Stomach (tissue), 9 donors: ENCODE measurements around the gene FBXL19. TPM values are rescaled to one million over a fixed set of nuclear protein-coding genes. Genes with fewer than 3 reads are reported as not detected.

ENCODE experiments used
- DNase-seq, 2 donors: peaks; one replicate each; pipeline versions ENCODE4 v3.0.0 to v3.0.0-alpha.2; 2013 to 2019
- H3K27ac ChIP-seq, 5 donors: fragments of 200-600 bp in 4 of 5; sonication (generic) in 4 of 5; one replicate each; pipeline ENCODE4 v1.5.1; 2013 to 2019; ENCODE audit warnings: mild to moderate bottlenecking in 1 of 5, moderate library complexity in 1 of 5
- H3K27me3 ChIP-seq, 3 donors: fragments of 200-600 bp; sonication (generic); one replicate each; pipeline ENCODE4 v1.5.1; 2017 to 2019; ENCODE audit warnings: mixed run types in 1 of 3
- H3K36me3 ChIP-seq, 4 donors: fragments of 200-600 bp; sonication (generic); 1 replicate in 3 of 4; 2 replicates in 1 of 4; pipeline ENCODE4 v1.5.1; 2016 to 2019
- H3K4me1 ChIP-seq, 4 donors: fragments of 200-600 bp; sonication (generic); one replicate each; pipeline ENCODE4 v1.5.1; 2016 to 2019
- H3K4me3 ChIP-seq, 4 donors: fragments of 200-600 bp; sonication (generic) in 3 of 4; one replicate each; pipeline ENCODE4 v1.5.1; 2016 to 2019; ENCODE audit warnings: mild to moderate bottlenecking in 1 of 4
- H3K9me3 ChIP-seq, 4 donors: fragments of 200-600 bp; sonication (generic); one replicate each; pipeline ENCODE4 v1.5.1; 2016 to 2019
- EP300 ChIP-seq: sonication (generic); formaldehyde crosslinking; IDR thresholded peaks from one replicate; pipeline ENCODE4 v1.6.1; 2017; ENCODE audit warnings: antibody characterized with exemption
- POLR2A ChIP-seq, 4 donors: fragments of 450-650 bp; IDR thresholded peaks; one replicate each; pipeline ENCODE4 v1.6.1; 2016; ENCODE audit warnings: antibody characterized with exemption in 4 of 4, control low read depth in 2 of 4, mild to moderate bottlenecking in 1 of 4, moderate library complexity in 1 of 4
- POLR2AphosphoS5 ChIP-seq, 3 donors: sonication (generic); formaldehyde crosslinking; IDR thresholded peaks; one replicate each; pipeline ENCODE4 v1.6.1; 2016; ENCODE audit warnings: antibody characterized with exemption in 3 of 3
- WGBS, 5 donors: extraction: QIAGEN DNeasy Blood & Tissue Kit in 3 of 5; methylation state at CpG; one replicate each; pipeline versions ENCODE4 v1.1.5 to v1.1.7; 2013 to 2018; 5-methylcytosine and 5-hydroxymethylcytosine counted together
- intact Hi-C: fragments of 100-400 bp; cut with DNase I; formaldehyde crosslinking; loops from one replicate; pipeline ENCODE4 v1.15.1; 2023; ENCODE audit warnings: low total_unique reads
- polyA plus RNA-seq, 3 donors: library from polyadenylated mRNA; stranded (reverse); fragments of 200-250 nt; gene quantifications; one replicate each; pipeline ENCODE4 v1.2.3, GENCODE V29; 2013
- total RNA-seq, 5 donors: library from RNA; depleted of rRNA; stranded (reverse); fragments of >200 nt; gene quantifications; one replicate each; pipeline versions ENCODE4 v1.1.0 to v1.2.3, GENCODE V29; 2014 to 2016
- TF ChIP-seq, protein P1 (sequence below), 7 experiments: fragments of 450-650 bp in 4 of 7; fragments of 200-600 bp in 3 of 7; sonication (generic) in 3 of 7; IDR thresholded peaks; one replicate each; pipeline ENCODE4 v1.5.1; 2016 to 2019; ENCODE audit warnings: antibody characterized with exemption in 7 of 7, control low read depth in 2 of 7, mild to moderate bottlenecking in 1 of 7
- donor health status: healthy with polysubstance abuse.
- donor health status: Bipolar disorder and iron deficiency.
- donor health status: healthy.

Gene FBXL19
- total and polyA plus RNA-seq, 8 donors: 5.8 to 252 (median 9.5) TPM

DNA sequence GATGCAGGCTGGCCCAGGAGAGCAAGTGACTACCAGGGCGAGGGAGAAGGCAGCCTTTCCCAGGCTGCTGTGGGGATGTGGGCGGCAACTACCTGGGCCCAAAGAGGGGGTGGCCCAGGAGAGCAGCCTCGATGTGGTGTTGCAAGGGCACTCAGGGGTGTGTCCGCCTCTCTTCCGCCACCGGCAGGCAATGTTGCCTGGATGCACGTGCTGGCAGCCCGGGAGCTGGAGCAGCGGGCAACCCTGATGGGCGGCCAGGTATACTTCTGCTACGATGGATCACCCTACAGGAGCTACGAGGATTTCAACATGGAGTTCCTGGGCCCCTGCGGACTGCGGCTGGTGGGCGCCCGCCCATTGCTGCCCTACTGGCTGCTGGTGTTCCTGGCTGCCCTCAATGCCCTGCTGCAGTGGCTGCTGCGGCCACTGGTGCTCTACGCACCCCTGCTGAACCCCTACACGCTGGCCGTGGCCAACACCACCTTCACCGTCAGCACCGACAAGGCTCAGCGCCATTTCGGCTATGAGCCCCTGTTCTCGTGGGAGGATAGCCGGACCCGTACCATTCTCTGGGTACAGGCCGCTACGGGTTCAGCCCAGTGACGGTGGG is 64.3 kb downstream of the FBXL19 start:
- Histone ChIP-seq H3K9me3 (no peaks in the 10 kb centered on the region), H3K27ac (no peak overlapping the region), H3K4me1 (peaks cover 10 to 16% (median 13%) of the 10 kb centered on the region in 4 donors), H3K36me3 (peaks cover 11 to 40% (median 32%) of the 10 kb centered on the region in 4 donors), H3K27me3 (no peaks in the 10 kb centered on the region), H3K4me3 (no peak overlapping the region)
- TF ChIP-seq, protein P1, sequence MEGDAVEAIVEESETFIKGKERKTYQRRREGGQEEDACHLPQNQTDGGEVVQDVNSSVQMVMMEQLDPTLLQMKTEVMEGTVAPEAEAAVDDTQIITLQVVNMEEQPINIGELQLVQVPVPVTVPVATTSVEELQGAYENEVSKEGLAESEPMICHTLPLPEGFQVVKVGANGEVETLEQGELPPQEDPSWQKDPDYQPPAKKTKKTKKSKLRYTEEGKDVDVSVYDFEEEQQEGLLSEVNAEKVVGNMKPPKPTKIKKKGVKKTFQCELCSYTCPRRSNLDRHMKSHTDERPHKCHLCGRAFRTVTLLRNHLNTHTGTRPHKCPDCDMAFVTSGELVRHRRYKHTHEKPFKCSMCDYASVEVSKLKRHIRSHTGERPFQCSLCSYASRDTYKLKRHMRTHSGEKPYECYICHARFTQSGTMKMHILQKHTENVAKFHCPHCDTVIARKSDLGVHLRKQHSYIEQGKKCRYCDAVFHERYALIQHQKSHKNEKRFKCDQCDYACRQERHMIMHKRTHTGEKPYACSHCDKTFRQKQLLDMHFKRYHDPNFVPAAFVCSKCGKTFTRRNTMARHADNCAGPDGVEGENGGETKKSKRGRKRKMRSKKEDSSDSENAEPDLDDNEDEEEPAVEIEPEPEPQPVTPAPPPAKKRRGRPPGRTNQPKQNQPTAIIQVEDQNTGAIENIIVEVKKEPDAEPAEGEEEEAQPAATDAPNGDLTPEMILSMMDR (IDR thresholded peaks at IDR 0.05): no peak
- TF ChIP-seq POLR2AphosphoS5 (IDR thresholded peaks at IDR 0.05) (no peak), EP300 (no peak), POLR2A (IDR thresholded peaks at IDR 0.05) (no peak)
- intact Hi-C loops: no loop called here
- 91 to 95% (median 93%) methylated on average over 20 to 30 of the region's 30 CpGs for WGBS, 5 donors
- DNase-seq: no peak

DNA sequence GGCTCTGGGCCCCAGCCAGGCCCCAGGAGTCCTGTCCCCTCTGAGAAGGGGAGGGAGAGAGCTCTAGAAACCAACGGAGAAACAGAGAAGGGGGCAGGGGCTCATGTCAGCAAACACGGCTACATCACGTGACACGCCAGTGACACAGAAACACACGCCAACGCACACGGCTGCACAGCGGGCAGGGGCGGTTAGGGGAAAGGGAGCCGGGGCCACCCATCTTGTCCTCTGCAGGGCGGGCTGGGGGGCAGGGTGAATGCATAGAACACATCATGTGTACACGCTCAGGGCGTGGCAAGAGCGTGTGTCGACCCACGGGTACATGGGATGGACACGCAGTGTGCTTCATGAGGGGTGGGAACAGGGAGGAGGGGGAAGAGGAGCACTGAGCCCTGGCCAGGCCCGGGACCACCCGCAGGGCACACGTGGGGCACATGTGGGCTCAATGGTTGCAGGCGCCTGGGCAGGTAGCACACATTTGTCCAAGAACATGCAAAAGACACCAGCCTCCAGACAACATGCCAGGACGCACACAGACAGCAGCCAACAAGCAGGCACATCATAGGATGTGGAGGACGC is 66.2 kb downstream of the FBXL19 start:
- Histone ChIP-seq H3K36me3 (peaks cover 0 to 21% (median 14%) of the 10 kb centered on the region in 4 donors), H3K9me3 (no peaks in the 10 kb centered on the region), H3K27me3 (no peaks in the 10 kb centered on the region), H3K4me3 (no peak overlapping the region), H3K27ac (no peak overlapping the region), H3K4me1 (peaks cover 10 to 15% (median 13%) of the 10 kb centered on the region in 4 donors)
- intact Hi-C loops: no loop called here
- no peak for TF ChIP-seq POLR2A (IDR thresholded peaks at IDR 0.05)
- no peak for TF ChIP-seq EP300
- TF ChIP-seq POLR2AphosphoS5 (IDR thresholded peaks at IDR 0.05): no peak
- TF ChIP-seq, protein P1 (IDR thresholded peaks at IDR 0.05): no peak
- DNase-seq: no peak
- 80 to 85% (median 81%) methylated on average over 22 to 23 of the region's 23 CpGs for WGBS, 5 donors

DNA sequence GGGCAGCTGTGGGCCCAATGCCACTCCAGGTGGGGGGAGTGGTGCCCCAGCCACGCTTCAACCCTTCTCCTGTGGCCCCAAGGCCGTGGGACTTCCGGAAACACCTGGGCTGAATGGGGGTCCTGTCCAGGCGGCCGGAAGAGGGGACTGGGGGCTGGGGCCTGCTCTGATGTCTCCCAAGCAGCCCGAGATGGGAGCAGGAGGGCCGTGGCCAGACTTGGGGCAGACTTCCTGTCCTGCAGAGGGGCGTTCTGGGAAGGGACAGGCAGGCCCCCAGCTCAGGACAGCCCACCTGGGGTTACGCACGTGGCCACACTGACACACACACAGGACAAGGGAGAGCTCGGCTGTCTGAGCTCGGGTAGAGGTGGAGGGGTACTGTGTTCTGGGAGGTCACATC is 66.7 kb downstream of the FBXL19 start:
- H3K27ac ChIP-seq: no peak overlapping the region
- H3K4me3 ChIP-seq: no peak overlapping the region
- H3K27me3 ChIP-seq: no peaks in the 10 kb centered on the region
- 34 to 75% (median 70%) methylated on average over 3 to 12 of the region's 12 CpGs for WGBS, 5 donors
- peaks cover 0 to 17% (median 11%) of the 10 kb centered on the region in 4 donors for H3K36me3 ChIP-seq
- no peak for DNase-seq
- intact Hi-C loops: no loop called here
- H3K4me1 ChIP-seq: peaks cover 8 to 9% (median 9%) of the 10 kb centered on the region in 4 donors
- TF ChIP-seq, protein P1 (IDR thresholded peaks at IDR 0.05): no peak
- TF ChIP-seq POLR2AphosphoS5 (IDR thresholded peaks at IDR 0.05) (no peak), EP300 (no peak)
- H3K9me3 ChIP-seq: no peaks in the 10 kb centered on the region

DNA sequence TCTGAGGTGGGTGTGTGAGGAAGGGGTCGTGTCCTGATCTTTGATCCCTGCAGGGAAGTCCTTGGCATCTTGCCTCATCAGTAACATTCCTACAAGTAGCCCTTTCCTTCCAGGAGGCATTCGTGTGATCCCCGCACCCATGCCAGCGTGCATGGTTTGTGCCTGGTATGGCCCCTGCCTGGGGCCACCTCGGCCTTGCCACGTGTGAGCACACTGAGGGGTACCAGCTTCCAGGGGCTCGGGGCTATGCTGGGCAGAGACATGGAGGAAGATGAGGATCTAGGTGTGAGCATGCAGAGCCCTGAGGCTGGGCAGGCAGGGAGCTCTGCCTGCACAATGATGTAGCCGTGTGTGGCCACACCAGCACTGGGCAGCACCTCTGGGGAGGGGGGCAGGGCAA is 67.7 kb downstream of the FBXL19 start:
- WGBS, 5 donors: 66 to 80% (median 76%) methylated on average over 8 of the region's 8 CpGs
- no peak overlapping the region for H3K4me3 ChIP-seq
- no peaks in the 10 kb centered on the region for H3K9me3 ChIP-seq
- TF ChIP-seq, protein P1 (IDR thresholded peaks at IDR 0.05): no peak
- no peak for TF ChIP-seq EP300
- TF ChIP-seq POLR2AphosphoS5 (IDR thresholded peaks at IDR 0.05): no peak
- no peak for TF ChIP-seq POLR2A (IDR thresholded peaks at IDR 0.05)
- H3K36me3 ChIP-seq: peaks cover 0 to 17% (median 11%) of the 10 kb centered on the region in 4 donors
- no peak overlapping the region for H3K27ac ChIP-seq
- no peak for DNase-seq
- H3K27me3 ChIP-seq: no peaks in the 10 kb centered on the region
- intact Hi-C loops: no loop called here
- peaks cover 0 to 1% (median 0%) of the 10 kb centered on the region in 4 donors for H3K4me1 ChIP-seq
